SK-N-MC (cell line): ENCODE results near the gene LTN1.

Experiments used
- EZH2 ChIP-seq: fragments of 200-600 bp; sonication (generic); IDR thresholded peaks from one replicate; pipeline ENCODE4 v1.6.1; 2017; ENCODE audit warnings: antibody characterized with exemption
- POLR2AphosphoS5 ChIP-seq: IDR thresholded peaks from 2 replicates; pipeline ENCODE4 v1.6.1; 2012; ENCODE audit warnings: mild to moderate bottlenecking, low read depth, low read length, borderline replicate concordance

DNA sequence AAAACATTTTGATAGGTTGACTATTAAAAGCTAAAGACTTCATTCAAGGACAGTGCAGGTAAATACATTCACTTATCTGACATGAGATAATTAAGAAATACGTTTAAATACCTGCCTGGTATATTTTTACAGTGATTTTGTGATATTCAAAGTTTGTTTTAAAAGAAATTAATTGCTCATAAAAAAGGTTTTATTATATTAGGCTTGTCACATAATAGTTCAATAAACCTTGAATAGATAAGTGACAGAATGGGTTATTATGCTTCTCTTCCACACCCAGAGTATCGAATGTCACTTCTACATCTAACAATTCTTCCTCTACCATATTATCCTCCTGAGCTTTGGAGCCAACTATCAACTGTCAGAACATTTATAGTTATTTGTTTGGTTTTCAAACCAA lies 60.0 kb downstream of the LTN1 start:
- TF ChIP-seq EZH2 = no peak
- TF ChIP-seq POLR2AphosphoS5 = no peak
